ENCODE results near the gene FXYD5.

DNA sequence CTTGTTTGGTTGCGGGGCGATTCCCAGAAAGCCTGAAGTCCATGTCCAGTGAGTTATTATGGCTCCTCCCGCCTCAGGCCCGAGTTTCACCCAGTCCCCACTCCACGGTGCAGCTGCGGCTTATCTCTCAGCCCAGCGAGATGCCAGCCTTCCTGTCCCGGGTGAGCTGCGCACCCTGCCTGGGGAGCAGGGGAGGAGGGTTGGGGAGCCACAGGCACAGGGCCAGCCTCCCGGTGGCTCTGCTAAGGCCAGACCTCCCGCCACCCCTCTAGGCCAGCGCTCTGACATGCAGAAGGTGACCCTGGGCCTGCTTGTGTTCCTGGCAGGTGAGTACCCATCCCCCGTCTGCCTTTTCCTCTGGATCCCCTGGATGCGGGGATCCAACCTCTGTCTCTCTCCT, 35.4 kb upstream of the FXYD5 start:
- TF ChIP-seq, protein P1, sequence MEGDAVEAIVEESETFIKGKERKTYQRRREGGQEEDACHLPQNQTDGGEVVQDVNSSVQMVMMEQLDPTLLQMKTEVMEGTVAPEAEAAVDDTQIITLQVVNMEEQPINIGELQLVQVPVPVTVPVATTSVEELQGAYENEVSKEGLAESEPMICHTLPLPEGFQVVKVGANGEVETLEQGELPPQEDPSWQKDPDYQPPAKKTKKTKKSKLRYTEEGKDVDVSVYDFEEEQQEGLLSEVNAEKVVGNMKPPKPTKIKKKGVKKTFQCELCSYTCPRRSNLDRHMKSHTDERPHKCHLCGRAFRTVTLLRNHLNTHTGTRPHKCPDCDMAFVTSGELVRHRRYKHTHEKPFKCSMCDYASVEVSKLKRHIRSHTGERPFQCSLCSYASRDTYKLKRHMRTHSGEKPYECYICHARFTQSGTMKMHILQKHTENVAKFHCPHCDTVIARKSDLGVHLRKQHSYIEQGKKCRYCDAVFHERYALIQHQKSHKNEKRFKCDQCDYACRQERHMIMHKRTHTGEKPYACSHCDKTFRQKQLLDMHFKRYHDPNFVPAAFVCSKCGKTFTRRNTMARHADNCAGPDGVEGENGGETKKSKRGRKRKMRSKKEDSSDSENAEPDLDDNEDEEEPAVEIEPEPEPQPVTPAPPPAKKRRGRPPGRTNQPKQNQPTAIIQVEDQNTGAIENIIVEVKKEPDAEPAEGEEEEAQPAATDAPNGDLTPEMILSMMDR (IDR thresholded peaks at IDR 0.05) = no peak
- no peak for TF ChIP-seq POLR2A (IDR thresholded peaks at IDR 0.05)

Data from body of pancreas (tissue), 4 donors.